Measurements from ENCODE around the gene PITX3.
"Not testable (repeated sequence)": the region's sequence is repeated elsewhere in the genome, so short reads cannot be mapped to it uniquely, and the experiment has no call there.

PITX3 gene

GRCh38 chr10:102226542-102226870, 14.8 kb downstream of the PITX3 start:
- DNase-seq (ENCODE audit: low spot score): no peak

DNA sequence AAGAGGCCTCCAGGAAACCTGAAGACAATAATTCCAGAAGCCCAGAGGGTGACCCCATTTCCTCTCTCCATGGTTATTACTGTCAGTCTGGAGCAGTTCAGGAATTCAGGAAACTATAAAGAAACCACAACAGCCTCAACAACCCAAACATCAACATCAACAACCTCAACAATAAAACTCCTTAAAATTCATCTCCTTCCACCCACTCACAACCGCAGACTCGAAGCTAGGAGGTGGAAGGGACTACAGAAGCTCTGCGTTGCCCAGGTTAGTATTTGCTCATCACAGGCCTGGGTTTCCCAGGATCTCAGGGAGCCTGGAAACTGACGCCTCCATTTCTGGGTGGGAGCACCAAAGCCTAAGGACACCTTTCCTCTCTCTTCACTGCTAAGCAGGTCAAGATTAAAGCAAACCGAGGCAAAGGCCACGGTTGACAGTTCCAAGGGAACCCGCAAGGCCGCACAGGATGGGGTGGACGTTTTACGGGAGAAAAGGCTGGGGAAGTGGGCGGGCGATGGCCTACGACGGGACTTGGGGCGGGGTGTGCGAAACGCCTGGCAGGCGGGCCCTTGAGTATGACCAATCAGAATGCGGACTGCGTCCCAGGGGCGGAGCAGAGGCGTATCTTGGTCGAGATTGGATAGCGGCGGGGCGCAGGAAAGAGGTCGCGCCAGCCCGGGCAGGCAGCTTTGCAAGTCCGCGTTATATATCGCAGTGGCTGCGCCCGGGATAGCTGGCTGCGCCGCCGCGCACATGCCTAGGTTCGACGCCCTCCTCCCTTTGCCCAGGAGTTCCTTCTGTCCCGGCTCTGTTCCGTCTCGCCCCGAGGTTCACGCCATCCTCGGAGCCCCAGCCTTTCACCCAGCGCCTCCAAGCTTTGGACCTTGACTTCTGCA, 15.4 kb downstream of the PITX3 start, which contains the start of gene ELOVL3:
TSS of gene ELOVL3 (plus strand) at position 654 of the 896 bp plus-strand sequence. CDS start 250 bp downstream, outside the sequence.
- DNase-seq (ENCODE audit: low spot score): peak; percentile 76

GRCh38 chr10:102222797-102223196, 18.5 kb downstream of the PITX3 start:
- DNase-seq (ENCODE audit: low spot score): no peak

DNA sequence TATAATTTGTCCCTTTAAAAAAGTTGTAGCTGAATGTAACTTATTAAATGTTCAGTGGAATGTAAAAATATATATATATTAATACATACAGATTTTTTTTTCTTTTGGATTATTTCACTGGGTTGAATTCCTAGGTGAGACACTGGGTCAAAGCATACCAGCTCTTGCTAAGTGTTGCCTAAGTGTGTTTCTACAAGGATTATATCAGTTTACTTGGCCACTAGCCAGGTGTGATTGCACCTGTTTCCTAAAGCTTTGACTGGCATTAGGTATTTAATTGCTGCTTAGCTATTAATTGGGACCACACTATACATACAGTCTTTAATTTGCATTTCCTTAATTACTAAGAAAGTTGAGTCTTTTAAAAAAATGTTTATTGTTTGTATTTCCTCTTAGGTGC, 20.7 kb downstream of the PITX3 start:
- no peak for DNase-seq (ENCODE audit: low spot score)

DNA sequence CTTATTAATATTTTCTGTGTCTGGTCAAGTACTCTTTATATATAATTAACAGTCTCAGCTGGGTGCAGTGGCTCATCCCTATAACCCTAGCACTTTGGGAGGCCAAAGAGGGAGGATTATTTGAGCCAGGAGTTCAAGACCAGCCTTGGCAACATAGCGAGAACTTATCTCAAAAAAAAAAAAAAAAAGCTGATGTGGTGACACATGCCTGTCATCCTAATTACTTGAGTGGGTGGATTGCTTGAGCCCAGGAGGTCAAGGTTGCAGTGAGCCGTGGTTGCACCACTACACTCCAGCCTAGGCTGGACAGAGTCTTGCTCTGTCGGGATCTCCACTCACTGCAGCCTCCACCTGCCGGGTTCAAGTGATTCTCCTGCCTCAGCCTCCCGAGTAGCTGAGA, 21.9 kb downstream of the PITX3 start:
- DNase-seq (ENCODE audit: low spot score): no peak

- DNase-seq (ENCODE audit: low spot score): not testable (repeated sequence)
Measured at GRCh38 chr10:102213599-102213998, 27.7 kb downstream of the PITX3 start.

DNA sequence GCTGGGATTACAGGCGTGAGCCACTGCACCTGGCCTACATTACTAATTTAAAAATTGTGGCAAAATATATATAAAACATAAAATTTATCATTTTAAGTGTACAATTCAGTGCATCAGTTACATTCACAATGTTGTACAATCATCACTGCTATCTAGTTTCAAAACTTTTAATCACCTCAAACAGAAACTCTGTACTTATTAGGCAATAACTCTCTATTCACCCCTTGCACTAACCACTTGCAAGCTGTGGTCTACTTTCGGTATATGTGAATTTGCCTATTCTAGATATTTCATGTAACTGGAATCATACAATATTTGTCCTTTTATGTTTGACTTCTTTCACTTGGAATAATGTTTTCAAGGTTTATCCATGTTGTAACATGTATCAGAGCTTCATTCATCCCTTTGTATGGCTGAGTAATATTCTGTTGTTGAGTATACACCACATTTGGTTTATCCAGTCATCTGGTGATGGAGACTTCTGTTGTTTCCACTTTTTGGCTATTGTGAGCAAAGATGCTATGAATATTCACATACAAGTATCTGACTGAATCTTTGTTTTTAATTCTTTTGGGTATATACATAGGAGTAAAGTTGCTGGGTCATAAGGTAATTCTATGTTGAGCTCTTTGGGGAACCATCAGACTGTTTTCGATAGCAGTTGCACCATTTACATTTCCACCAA, 29.6 kb downstream of the PITX3 start:
- DNase-seq (ENCODE audit: low spot score): no peak

- DNase-seq (ENCODE audit: low spot score): no peak
Measured at GRCh38 chr10:102208311-102209035, 32.8 kb downstream of the PITX3 start.

- no peak for DNase-seq (ENCODE audit: low spot score)
Measured at GRCh38 chr10:102202386-102202785, 38.9 kb downstream of the PITX3 start.

- DNase-seq (ENCODE audit: low spot score): no peak
Measured at GRCh38 chr10:102200751-102201640, 40.3 kb downstream of the PITX3 start.

DNA sequence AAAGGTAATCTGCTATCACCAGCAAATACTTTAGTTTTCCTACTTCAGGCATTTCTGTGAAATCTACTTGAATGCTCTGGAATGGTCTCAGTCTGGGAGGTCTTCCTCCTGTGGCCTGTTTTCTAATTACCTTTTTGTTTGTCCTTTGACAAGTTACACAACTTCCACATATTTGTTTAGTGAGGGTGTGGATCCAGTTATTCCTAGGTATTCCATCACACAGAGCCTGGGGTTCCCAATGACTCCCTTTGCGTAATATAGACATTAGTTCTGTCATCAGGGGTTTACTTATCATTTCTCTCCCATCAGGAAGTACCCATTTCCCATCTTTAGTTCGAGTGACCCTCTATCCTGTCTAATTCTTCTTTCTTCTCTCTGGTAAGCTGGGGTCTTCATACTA, 43.3 kb downstream of the PITX3 start:
- no peak for DNase-seq (ENCODE audit: low spot score)

GRCh38 chr10:102196893-102197292, 44.4 kb downstream of the PITX3 start:
- no peak for DNase-seq (ENCODE audit: low spot score)

- no peak for DNase-seq (ENCODE audit: low spot score)
Measured at GRCh38 chr10:102195296-102195870, 45.9 kb downstream of the PITX3 start.

GRCh38 chr10:102191956-102192355, 49.4 kb downstream of the PITX3 start:
- DNase-seq (ENCODE audit: low spot score): no peak

DNA sequence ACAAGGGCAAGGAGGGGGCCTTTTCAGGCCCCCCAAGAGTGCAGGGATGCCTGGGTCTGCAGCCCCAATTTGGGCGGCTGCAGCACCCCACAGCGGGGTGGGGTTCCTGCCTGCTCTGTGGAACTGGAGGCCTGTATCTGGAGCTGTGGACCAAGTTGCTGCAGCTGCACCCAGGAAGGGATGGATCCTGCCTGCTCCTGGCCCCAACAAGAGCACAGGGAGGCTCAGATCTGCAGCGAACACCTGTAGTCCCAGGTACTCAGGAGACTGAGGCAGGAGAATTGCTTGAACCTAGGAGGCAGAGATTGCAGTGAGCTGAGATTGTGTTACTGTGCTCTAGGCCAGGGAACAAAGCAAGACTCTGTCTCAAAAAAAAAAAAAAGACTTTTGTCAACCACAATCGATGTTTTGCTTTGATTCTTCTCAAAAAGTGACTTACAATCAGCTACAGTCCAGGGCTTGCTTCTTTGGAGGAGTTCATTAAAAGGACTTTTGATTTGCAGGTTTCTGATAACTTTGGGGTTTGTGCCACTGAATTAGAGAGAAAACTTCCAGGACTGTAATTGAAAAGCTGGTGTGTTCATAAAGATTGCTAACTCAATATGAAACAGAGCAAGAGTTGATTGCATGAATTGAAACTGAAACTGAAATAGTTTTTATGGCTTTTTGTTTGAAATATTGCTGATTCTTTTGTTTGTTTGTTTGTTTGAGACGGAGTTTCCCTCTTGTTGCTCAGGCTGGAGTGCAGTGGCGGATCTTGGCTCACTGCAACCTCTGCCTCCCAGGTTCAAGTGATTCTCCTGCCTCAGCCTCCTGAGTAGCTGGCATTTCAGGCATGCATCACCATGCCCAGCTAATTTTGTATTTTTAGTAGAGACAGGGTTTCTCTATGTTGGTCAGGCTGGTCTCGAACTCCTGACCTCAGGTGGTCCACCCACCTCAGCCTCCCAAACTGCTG, 52.1 kb downstream of the PITX3 start:
- DNase-seq (ENCODE audit: low spot score): not testable (repeated sequence)

- no peak for DNase-seq (ENCODE audit: low spot score)
Measured at GRCh38 chr10:102188298-102188940, 52.9 kb downstream of the PITX3 start.

GRCh38 chr10:102185811-102186527, 55.3 kb downstream of the PITX3 start:
- DNase-seq (ENCODE audit: low spot score): no peak

DNA sequence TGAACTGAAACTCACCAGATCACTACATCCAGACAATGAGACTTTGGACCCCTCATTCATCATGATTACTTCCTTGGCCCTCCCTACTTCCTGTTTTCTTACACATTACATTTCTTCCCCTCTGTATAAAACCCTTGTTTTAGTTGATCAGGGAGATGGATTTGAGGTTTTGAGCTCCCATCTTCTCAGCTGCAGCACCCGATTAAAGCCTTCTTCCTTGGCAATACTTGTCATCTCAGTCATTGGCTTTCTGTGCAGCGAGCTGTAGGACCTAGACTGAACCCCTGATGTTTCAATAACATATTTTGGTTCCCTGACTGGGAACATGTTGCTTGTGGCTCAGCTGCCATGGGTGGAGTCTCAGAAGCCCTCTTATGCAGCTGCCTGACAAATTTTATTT, 56.0 kb downstream of the PITX3 start:
- DNase-seq (ENCODE audit: low spot score): no peak

DNA sequence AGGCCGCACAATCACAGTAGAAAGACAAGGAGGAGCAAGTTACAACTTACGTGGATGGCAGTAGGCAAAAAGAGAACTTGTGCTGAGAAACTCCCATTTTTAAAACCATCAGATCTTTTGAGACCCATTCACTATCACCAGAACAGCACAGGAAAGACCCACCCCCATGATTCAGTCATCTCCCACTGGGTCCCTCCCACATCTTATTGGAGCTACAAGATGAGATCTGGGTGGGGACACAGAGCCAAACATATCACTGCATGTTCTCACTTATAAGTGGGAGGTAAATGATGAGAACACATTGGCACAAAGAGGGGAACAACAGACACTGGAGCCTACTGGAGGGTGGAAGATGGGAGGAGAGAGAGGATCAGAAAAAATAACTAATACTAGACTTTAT, 56.7 kb downstream of the PITX3 start:
- no peak for DNase-seq (ENCODE audit: low spot score)
